ENCODE data around the gene MSANTD2. TPM values are rescaled to one million over a fixed set of nuclear protein-coding genes. Genes with fewer than 3 reads are reported as not detected.
A peak's percentile ranks its signal among the peaks of the same experiment; 100 is the strongest.

The MSANTD2 gene
- total RNA-seq, 1 donor from 2014 or later, result 15.2 TPM

DNA sequence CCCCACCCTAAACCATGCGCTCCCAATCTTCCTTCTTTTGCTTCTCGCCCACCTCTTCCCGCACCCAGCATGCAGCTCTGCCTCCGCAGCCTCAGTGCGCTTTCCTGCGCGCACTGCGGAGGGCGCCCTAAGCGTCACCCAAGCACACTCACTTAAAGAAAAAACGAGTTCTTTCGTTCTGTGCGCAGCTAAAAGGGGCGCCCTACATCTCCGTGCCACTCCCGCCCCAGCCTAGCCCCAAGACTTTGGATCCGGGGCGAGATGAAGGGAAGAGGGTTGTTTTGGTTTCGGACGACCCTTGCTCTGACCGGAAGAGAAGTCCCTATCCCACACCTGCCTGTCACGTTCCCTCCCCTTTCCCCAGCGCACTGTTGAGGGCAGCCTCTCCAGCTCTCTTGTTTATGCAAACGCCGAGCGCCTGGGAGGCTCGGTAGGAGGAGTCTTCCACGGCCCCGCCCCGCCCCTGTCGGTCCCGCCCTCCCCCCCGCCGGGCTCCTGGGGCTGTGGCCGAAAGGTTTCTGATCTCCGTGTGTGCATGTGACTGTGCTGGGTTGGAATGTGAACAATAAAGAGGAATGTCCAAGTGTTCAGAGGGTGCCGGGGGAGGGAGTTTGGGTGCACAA, 53.5 kb downstream of the MSANTD2 start:
- H3K27me3 Mint-ChIP-seq (ENCODE audit: unreplicated experiment), result peaks cover 31% of the 10 kb centered on the region
- no peaks in the 10 kb centered on the region for H3K36me3 Mint-ChIP-seq (ENCODE audit: unreplicated experiment)
- H3K9me3 Mint-ChIP-seq (ENCODE audit: unreplicated experiment), result no peaks in the 10 kb centered on the region
- H3K4me3 Mint-ChIP-seq (ENCODE audit: unreplicated experiment), result peak overlapping the region; percentile 87
- H3K4me1 Mint-ChIP-seq (ENCODE audit: unreplicated experiment), result peaks cover 9% of the 10 kb centered on the region
- TF ChIP-seq, protein P1, sequence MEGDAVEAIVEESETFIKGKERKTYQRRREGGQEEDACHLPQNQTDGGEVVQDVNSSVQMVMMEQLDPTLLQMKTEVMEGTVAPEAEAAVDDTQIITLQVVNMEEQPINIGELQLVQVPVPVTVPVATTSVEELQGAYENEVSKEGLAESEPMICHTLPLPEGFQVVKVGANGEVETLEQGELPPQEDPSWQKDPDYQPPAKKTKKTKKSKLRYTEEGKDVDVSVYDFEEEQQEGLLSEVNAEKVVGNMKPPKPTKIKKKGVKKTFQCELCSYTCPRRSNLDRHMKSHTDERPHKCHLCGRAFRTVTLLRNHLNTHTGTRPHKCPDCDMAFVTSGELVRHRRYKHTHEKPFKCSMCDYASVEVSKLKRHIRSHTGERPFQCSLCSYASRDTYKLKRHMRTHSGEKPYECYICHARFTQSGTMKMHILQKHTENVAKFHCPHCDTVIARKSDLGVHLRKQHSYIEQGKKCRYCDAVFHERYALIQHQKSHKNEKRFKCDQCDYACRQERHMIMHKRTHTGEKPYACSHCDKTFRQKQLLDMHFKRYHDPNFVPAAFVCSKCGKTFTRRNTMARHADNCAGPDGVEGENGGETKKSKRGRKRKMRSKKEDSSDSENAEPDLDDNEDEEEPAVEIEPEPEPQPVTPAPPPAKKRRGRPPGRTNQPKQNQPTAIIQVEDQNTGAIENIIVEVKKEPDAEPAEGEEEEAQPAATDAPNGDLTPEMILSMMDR (IDR thresholded peaks at IDR 0.05), result peak; percentile 52
- no peak for DNase-seq (ENCODE audit: extremely low spot score, unreplicated experiment)
- H3K27ac Mint-ChIP-seq (ENCODE audit: unreplicated experiment), result no peak overlapping the region

DNA sequence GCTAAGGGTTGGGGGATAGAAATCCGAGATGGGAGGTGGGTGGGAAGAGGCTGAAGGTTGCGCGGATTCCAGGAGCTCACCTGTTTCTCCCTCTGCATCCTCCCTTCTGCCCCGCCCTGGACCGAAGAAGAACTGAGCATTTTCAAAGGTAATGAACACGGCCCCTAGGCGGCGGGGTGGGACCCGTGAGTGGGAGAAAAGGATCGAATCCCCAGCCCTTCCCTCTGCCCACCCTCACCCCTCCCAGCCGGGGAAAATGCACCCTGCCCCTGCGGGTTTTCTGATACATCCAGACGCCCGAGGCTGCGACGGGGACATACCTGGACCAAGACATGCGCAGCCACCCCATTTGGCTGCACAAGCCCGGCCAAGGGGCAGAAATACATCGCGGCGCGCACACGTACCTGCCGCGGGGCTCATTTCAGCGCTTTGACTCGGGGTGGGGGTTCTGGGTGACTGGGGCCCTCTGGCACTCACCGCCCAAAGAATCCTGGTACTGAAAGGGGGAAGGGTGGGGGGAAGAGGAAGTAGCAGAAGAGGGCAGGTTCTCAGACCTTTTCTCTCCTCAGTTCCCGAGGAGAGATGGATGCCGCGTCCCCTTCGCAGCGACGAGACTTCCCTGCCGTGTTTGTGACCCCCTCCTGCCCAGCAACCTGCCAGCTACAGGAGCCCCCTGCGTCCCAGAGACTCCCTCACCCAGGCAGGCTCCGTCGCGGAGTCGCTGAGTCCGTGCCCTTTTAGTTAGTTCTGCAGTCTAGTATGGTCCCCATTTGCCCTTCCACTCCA, 54.2 kb downstream of the MSANTD2 start:
- Mint-ChIP-seq H3K4me3 (ENCODE audit: unreplicated experiment) (peak overlapping the region; percentile 87), H3K27me3 (ENCODE audit: unreplicated experiment) (peaks cover 33% of the 10 kb centered on the region), H3K4me1 (ENCODE audit: unreplicated experiment) (peaks cover 9% of the 10 kb centered on the region), H3K9me3 (ENCODE audit: unreplicated experiment) (no peaks in the 10 kb centered on the region), H3K27ac (ENCODE audit: unreplicated experiment) (no peak overlapping the region), H3K36me3 (ENCODE audit: unreplicated experiment) (no peaks in the 10 kb centered on the region)
- TF ChIP-seq, protein P1 (IDR thresholded peaks at IDR 0.05), result peak; percentile 12
- no peak for DNase-seq (ENCODE audit: extremely low spot score, unreplicated experiment)

DNA sequence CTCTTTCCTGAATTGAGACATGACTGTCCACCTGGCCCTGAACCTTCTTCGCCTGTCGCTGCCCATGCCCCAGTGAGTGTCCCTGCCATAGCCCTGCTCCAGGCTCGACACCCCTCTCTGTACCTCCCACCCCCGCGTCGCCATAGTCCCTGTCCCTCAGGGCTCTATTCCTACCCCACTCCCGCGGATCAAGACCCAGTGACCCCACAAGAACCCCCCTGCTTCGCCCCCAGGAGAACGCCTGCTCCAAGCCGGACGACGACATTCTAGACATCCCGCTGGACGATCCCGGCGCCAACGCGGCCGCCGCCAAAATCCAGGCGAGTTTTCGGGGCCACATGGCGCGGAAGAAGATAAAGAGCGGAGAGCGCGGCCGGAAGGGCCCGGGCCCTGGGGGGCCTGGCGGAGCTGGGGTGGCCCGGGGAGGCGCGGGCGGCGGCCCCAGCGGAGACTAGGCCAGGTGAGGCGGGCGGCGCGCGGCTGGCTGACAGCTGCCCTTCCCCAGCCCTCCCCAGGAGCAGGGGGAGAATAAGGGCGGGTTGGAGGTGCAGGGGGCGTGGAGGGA, 54.9 kb downstream of the MSANTD2 start:
- TF ChIP-seq, protein P1 (IDR thresholded peaks at IDR 0.05), result no peak
- peaks cover 31% of the 10 kb centered on the region for H3K27me3 Mint-ChIP-seq (ENCODE audit: unreplicated experiment)
- no peak for DNase-seq (ENCODE audit: extremely low spot score, unreplicated experiment)
- H3K4me1 Mint-ChIP-seq (ENCODE audit: unreplicated experiment), result peaks cover 12% of the 10 kb centered on the region
- H3K36me3 Mint-ChIP-seq (ENCODE audit: unreplicated experiment), result no peaks in the 10 kb centered on the region
- no peaks in the 10 kb centered on the region for H3K9me3 Mint-ChIP-seq (ENCODE audit: unreplicated experiment)
- H3K27ac Mint-ChIP-seq (ENCODE audit: unreplicated experiment), result no peak overlapping the region
- H3K4me3 Mint-ChIP-seq (ENCODE audit: unreplicated experiment), result peak overlapping the region; percentile 27

DNA sequence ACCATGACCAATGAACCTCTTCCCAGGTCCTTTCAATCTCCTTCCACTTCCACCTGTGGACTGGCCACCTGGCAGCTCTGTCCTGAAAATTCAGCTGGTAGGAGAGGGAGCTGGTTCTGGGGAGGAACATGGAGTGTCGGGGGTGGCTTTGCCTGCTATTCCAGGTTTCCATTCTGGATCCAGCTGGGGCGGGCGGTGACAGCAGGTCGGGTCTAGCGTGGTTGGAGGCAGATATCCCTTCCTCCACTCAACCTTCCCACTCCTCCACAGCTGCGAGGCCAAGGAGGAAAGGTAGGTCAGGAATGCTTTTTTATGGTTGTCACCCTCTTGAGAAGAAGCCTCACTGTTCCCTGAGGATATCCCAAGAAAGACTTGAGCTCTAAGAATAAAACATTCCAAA, 57.2 kb downstream of the MSANTD2 start:
- DNase-seq (ENCODE audit: extremely low spot score, unreplicated experiment), result no peak
- Mint-ChIP-seq H3K9me3 (ENCODE audit: unreplicated experiment) (no peaks in the 10 kb centered on the region), H3K27ac (ENCODE audit: unreplicated experiment) (no peak overlapping the region), H3K27me3 (ENCODE audit: unreplicated experiment) (peaks cover 24% of the 10 kb centered on the region), H3K36me3 (ENCODE audit: unreplicated experiment) (no peaks in the 10 kb centered on the region), H3K4me3 (ENCODE audit: unreplicated experiment) (no peak overlapping the region), H3K4me1 (ENCODE audit: unreplicated experiment) (peaks cover 16% of the 10 kb centered on the region)
- TF ChIP-seq, protein P1 (IDR thresholded peaks at IDR 0.05), result no peak

DNA sequence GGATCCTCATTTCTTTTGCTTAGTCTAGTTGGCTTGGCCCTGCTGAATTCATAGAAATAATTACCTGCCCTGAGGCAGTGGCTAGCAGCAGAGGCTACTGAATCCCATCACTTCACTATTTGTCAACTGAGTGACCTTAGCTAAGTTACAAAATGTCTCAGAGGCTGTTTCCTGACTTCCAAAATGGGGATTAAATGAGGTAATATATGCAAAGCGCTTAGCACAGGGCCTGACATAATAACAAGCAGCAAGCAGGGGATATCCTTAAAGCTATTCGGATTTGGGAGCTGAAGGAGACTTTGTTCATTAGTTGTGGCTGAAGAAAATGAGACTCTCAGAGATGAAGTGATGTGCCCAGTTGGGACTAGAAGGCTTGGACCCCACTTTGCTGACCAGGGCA, 57.7 kb downstream of the MSANTD2 start:
- peaks cover 16% of the 10 kb centered on the region for H3K4me1 Mint-ChIP-seq (ENCODE audit: unreplicated experiment)
- TF ChIP-seq, protein P1 (IDR thresholded peaks at IDR 0.05), result no peak
- no peak overlapping the region for H3K4me3 Mint-ChIP-seq (ENCODE audit: unreplicated experiment)
- peaks cover 29% of the 10 kb centered on the region for H3K27me3 Mint-ChIP-seq (ENCODE audit: unreplicated experiment)
- H3K36me3 Mint-ChIP-seq (ENCODE audit: unreplicated experiment), result no peaks in the 10 kb centered on the region
- DNase-seq (ENCODE audit: extremely low spot score, unreplicated experiment), result no peak
- H3K9me3 Mint-ChIP-seq (ENCODE audit: unreplicated experiment), result no peaks in the 10 kb centered on the region
- H3K27ac Mint-ChIP-seq (ENCODE audit: unreplicated experiment), result no peak overlapping the region
